ENCODE results near the gene HUWE1. TPM values are rescaled to one million over a fixed set of nuclear protein-coding genes. Genes with fewer than 3 reads are reported as not detected.
"Not testable (repeated sequence)": the region's sequence is repeated elsewhere in the genome, so short reads cannot be mapped to it uniquely, and the experiment has no call there.

Gene HUWE1
- total RNA-seq, 4 donors from 2014 or later: 152 to 208 (median 186) TPM

- WGBS: 83% methylated on average over 12 of the region's 12 CpGs
- DNase-seq (ENCODE audit: low spot score in 2 of 2): no peak
- Histone ChIP-seq H3K9me3 (no peaks in the 10 kb centered on the region), H3K27me3 (no peaks in the 10 kb centered on the region), H3K4me3 (no peak overlapping the region), H3K4me1 (no peaks in the 10 kb centered on the region), H3K27ac (no peak overlapping the region), H3K36me3 (peaks cover 97% of the 10 kb centered on the region)
- TF ChIP-seq POLR2AphosphoS5 (IDR thresholded peaks at IDR 0.05) (no peak), POLR2A (IDR thresholded peaks at IDR 0.05) (no peak), EP300 (IDR thresholded peaks at IDR 0.05) (no peak), CTCF (IDR thresholded peaks at IDR 0.05) (no peak)
Measured at GRCh38 chrX:53547668-53548067, 138.9 kb downstream of the HUWE1 start.

GRCh38 chrX:53544936-53545335 lies 141.6 kb downstream of the HUWE1 start:
- no peaks in the 10 kb centered on the region for H3K27me3 ChIP-seq
- peaks cover 90% of the 10 kb centered on the region for H3K36me3 ChIP-seq
- no peaks in the 10 kb centered on the region for H3K9me3 ChIP-seq
- WGBS: 93% methylated on average over 9 of the region's 9 CpGs
- no peak overlapping the region for H3K27ac ChIP-seq
- no peaks in the 10 kb centered on the region for H3K4me1 ChIP-seq
- no peak overlapping the region for H3K4me3 ChIP-seq
- DNase-seq (ENCODE audit: low spot score in 2 of 2): no peak
- TF ChIP-seq POLR2A (IDR thresholded peaks at IDR 0.05): no peak
- no peak for TF ChIP-seq POLR2AphosphoS5 (IDR thresholded peaks at IDR 0.05)
- no peak for TF ChIP-seq CTCF (IDR thresholded peaks at IDR 0.05)
- TF ChIP-seq EP300 (IDR thresholded peaks at IDR 0.05): no peak

GRCh38 chrX:53538781-53539180 lies 147.7 kb downstream of the HUWE1 start:
- Histone ChIP-seq H3K27me3 (no peaks in the 10 kb centered on the region), H3K36me3 (peaks cover 89% of the 10 kb centered on the region), H3K4me1 (no peaks in the 10 kb centered on the region), H3K27ac (no peak overlapping the region), H3K4me3 (no peak overlapping the region), H3K9me3 (no peaks in the 10 kb centered on the region)
- DNase-seq (ENCODE audit: low spot score in 2 of 2): no peak
- TF ChIP-seq EP300 (IDR thresholded peaks at IDR 0.05) (no peak), POLR2AphosphoS5 (IDR thresholded peaks at IDR 0.05) (no peak), CTCF (IDR thresholded peaks at IDR 0.05) (no peak), POLR2A (IDR thresholded peaks at IDR 0.05) (no peak)
- WGBS: 70% methylated on average over 8 of the region's 8 CpGs

GRCh38 chrX:53531255-53531966 lies 155.1 kb downstream of the HUWE1 start:
- WGBS: 83% methylated on average over 21 of the region's 21 CpGs
- H3K9me3 ChIP-seq; H3K27me3 ChIP-seq; DNase-seq (ENCODE audit: low spot score in 2 of 2); H3K27ac ChIP-seq; H3K4me1 ChIP-seq; H3K4me3 ChIP-seq: not testable (repeated sequence)
- H3K36me3 ChIP-seq: peaks cover 34% of the 10 kb centered on the region

GRCh38 chrX:53526999-53527398 lies 159.5 kb downstream of the HUWE1 start:
- H3K27ac ChIP-seq: no peak overlapping the region
- H3K9me3 ChIP-seq: no peaks in the 10 kb centered on the region
- DNase-seq (ENCODE audit: low spot score in 2 of 2): no peak
- H3K27me3 ChIP-seq: no peaks in the 10 kb centered on the region
- no peak overlapping the region for H3K4me3 ChIP-seq
- no peaks in the 10 kb centered on the region for H3K36me3 ChIP-seq
- H3K4me1 ChIP-seq: no peaks in the 10 kb centered on the region
- no peak for TF ChIP-seq CTCF (IDR thresholded peaks at IDR 0.05)
- no peak for TF ChIP-seq EP300 (IDR thresholded peaks at IDR 0.05)
- no peak for TF ChIP-seq POLR2A (IDR thresholded peaks at IDR 0.05)
- no peak for TF ChIP-seq POLR2AphosphoS5 (IDR thresholded peaks at IDR 0.05)

- H3K4me1 ChIP-seq: no peaks in the 10 kb centered on the region
- no peaks in the 10 kb centered on the region for H3K36me3 ChIP-seq
- DNase-seq (ENCODE audit: low spot score in 2 of 2): no peak
- no peak overlapping the region for H3K27ac ChIP-seq
- TF ChIP-seq POLR2A (IDR thresholded peaks at IDR 0.05) (no peak), CTCF (IDR thresholded peaks at IDR 0.05) (no peak), POLR2AphosphoS5 (IDR thresholded peaks at IDR 0.05) (no peak), EP300 (IDR thresholded peaks at IDR 0.05) (no peak)
- no peak overlapping the region for H3K4me3 ChIP-seq
- WGBS: 94% methylated on average over 2 of the region's 2 CpGs
- H3K27me3 ChIP-seq: no peaks in the 10 kb centered on the region
- H3K9me3 ChIP-seq: no peaks in the 10 kb centered on the region
Measured at GRCh38 chrX:53511322-53511721, 175.2 kb downstream of the HUWE1 start.

- not testable (repeated sequence) for H3K9me3 ChIP-seq; H3K27me3 ChIP-seq; H3K4me3 ChIP-seq; H3K27ac ChIP-seq; DNase-seq (ENCODE audit: low spot score in 2 of 2); H3K4me1 ChIP-seq; H3K36me3 ChIP-seq
- 98% methylated on average over 8 of the region's 28 CpGs for WGBS
Measured at GRCh38 chrX:53504035-53504434, 182.5 kb downstream of the HUWE1 start.

Measured in suprapubic skin (tissue), 4 donors.